Body of pancreas (tissue), 4 donors: ENCODE results near the gene LIPC.

Experiments
- POLR2A ChIP-seq, 3 donors: fragments of 450-650 bp; IDR thresholded peaks; one replicate each; pipeline ENCODE4 v1.6.1; 2016; ENCODE audit warnings: antibody characterized with exemption in 3 of 3, mild to moderate bottlenecking in 2 of 3
- TF ChIP-seq, protein P1 (sequence below), 7 experiments: fragments of 450-650 bp in 4 of 7; fragments of 200-600 bp in 3 of 7; sonication (generic) in 3 of 7; IDR thresholded peaks; one replicate each; pipeline ENCODE4 v1.5.1; 2016 to 2019; ENCODE audit warnings: antibody characterized with exemption in 7 of 7

DNA sequence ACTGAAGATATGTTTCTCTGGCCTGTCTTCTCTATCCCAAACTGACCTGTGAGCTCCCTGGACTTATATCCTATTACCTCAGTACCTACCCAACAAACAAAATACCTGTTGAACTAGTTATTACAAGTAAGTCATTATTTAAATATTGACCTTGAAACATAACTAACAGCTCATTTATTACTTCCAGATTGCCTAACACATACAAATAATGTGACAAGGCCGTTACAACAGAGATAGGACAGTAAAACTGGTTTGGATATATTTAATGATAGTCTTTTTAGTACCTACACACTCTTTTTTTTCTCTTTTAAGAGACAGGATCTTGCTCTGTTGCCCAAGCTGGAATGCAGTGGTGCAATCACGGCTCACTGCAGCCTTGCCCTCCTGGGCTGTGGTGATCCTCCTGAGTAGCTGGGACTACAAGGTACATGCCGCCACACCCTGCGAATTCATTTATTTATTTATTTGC is 172.7 kb downstream of the LIPC start:
- TF ChIP-seq, protein P1, sequence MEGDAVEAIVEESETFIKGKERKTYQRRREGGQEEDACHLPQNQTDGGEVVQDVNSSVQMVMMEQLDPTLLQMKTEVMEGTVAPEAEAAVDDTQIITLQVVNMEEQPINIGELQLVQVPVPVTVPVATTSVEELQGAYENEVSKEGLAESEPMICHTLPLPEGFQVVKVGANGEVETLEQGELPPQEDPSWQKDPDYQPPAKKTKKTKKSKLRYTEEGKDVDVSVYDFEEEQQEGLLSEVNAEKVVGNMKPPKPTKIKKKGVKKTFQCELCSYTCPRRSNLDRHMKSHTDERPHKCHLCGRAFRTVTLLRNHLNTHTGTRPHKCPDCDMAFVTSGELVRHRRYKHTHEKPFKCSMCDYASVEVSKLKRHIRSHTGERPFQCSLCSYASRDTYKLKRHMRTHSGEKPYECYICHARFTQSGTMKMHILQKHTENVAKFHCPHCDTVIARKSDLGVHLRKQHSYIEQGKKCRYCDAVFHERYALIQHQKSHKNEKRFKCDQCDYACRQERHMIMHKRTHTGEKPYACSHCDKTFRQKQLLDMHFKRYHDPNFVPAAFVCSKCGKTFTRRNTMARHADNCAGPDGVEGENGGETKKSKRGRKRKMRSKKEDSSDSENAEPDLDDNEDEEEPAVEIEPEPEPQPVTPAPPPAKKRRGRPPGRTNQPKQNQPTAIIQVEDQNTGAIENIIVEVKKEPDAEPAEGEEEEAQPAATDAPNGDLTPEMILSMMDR (IDR thresholded peaks at IDR 0.05) = no peak
- peak in 1 of 3 donors; percentile 16 for TF ChIP-seq POLR2A (IDR thresholded peaks at IDR 0.05)
